Activated CD4-positive, alpha-beta T cell treated with anti-CD3 and anti-CD28 coated beads, Interleukin-2, amount 50 U/mL, for 1 hour (primary cell): ENCODE measurements around the gene TSR3.

Experiments used
- DNase-seq: peaks from one replicate; pipeline ENCODE4 v3.0.0-alpha.2; 2020

TSR3 gene

DNA sequence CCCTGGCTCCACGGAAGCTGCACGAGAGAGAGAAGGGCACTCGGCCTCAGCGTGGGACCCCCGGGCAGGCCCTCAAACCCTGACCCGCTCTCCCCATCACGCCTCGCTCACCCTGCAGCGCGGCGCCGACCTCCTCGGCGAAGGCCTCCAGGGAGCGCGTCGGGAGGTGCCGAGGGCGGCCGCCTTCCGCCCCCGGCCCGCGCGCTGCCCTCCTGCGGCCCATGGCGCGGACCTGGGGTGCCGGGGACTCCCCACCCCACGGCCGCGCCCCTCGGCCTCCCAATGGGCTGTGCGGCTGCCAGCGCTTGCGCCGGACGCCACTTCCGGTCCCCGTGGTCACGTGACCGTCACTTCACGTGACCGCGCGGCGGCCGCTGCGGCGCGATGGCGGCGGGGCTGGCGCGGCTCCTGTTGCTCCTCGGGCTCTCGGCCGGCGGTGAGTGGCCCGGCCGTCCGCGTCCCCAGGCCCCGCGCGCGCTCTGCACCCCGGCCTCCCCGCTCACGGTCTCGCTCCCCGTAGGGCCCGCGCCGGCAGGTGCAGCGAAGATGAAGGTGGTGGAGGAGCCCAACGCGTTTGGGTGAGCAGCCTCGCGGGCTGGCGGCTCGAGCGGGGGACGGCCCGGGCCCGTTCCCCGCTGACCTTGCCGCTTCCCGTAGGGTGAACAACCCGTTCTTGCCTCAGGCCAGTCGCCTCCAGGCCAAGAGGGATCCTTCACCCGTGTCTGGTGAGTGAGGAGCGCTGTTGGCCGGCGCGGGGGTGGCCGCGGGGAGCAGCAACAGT lies at the start of gene TSR3, which contains the start of gene GNPTG:
TSR3 (minus strand) TSS at position 297 of the 781 bp plus-strand sequence; CDS start at position 223, 74 bp downstream.
GNPTG (plus strand) TSS at position 350 of the 781 bp plus-strand sequence; CDS start at position 385, 35 bp downstream.
- peak; percentile 79 for DNase-seq

DNA sequence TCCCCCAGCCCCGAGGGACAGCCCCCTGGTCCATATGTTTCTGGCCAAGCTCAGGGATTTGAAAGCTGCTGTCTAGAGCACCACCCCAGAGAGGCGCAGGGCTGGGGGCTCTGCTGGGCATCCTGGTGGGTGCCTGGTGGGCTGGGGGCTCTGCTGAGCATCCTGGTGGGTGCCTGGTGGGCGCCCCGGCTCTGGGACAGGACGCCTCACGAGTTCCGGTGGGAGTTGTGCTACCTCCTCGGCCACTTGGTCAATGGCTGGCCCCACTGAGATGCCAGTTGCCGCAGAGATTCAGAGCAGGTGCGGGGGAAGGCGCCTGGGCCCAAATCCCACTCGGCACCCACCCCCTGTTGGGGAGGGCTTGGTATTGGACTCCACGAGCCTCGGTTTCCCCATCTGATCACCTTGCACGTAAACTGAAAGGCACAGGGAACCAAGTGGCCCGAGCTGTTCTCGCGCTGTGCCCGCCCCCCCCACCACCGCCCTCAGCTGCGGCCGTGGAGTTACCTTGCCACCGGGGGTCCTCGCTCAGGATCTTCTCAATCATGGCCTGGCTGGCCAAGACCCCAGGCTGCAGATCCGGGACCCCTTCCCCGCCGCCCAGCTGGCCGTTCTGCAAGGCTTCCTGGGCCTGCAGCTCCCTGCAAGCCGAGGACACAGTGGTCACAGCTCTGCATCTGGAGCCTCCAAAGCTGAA lies 49.5 kb upstream of the TSR3 start:
- no peak for DNase-seq

DNA sequence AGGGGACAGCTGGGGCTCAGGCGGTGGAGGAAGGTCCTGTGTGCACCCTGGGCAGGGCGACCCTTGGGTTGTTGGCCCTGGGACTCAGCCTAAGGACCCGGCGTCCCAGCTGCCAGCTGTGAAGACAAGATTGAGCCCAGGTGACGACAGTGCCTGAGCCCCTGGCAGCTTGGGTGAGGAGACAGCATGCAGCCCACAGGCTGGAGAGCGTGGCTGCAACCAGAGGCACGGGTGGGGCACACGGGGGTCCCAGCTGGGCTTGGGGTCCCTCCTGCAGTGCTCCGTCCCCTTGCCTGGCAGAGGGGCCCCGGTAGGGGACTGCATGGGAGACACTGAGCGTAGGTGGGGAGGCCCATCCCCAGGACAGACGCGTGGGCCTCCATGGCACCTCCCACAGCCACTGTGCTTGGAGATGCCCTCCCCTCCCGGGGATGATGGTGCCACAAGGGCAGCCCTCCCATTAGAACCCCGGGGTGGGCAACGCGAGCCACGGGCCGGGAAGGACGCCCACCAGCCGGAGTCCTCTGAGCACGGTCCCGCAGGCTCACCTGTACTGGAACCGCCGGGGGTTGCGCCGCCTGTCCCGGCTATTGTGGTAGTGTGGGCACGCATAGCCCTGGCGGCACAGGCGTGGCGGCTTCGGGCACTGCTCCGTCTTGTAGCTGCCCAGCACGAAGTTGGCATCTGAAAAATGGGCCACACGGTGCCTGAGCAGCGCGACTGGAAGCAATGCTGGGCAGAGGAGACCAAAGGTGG lies 47.3 kb upstream of the TSR3 start:
- DNase-seq, result no peak

- no peak for DNase-seq
Measured at GRCh38 chr16:1398351-1398750, 46.7 kb upstream of the TSR3 start.

DNA sequence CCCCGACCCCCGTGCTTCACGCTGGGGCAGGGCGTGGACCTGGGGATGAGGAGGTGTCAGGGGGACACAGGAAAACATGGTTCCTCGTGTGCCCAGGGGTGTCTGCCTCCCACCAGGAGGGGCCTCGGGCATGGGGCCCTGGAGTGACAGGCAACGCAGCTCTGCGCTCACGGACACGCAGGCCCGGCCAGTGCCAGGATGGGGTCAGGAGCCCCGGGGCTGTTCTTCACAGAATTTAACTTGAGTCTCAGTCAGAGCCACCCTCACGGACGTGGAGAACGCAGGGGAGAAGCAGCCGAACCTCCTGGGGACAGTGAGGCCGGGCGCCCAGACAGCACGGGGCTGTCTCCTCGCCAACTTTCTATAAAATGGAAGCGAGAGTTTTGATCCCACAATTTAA lies 46.1 kb upstream of the TSR3 start:
- no peak for DNase-seq

DNA sequence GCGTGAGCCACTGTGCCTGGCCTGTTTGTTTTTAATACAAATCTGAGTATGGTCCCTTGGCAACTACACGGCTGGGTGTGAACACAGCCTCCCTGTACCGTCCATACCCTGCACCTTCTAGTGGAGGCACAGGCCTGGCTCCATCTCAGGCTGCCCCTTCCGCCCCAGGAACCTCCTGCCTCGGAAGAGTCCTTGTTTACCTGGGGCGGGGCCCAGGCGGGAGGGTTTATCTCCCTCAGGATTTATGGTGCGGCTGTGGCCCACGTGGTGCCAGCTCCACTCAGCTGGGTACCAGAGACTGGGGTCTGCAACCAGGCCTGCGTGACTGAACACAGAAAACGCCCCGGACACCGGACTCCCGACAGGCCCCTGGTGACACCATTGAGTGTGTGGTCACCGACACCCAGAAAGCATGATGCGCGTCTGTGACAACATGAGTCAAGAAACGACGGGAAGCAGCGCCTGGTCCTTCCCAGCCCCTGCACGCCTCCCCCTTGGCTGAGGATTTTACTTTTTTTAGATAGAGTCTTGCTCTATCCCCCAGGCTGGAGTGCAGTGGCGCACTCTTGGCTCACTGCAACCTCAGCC lies 43.9 kb upstream of the TSR3 start:
- no peak for DNase-seq

- DNase-seq, result no peak
Measured at GRCh38 chr16:1394367-1394951, 42.8 kb upstream of the TSR3 start.

DNA sequence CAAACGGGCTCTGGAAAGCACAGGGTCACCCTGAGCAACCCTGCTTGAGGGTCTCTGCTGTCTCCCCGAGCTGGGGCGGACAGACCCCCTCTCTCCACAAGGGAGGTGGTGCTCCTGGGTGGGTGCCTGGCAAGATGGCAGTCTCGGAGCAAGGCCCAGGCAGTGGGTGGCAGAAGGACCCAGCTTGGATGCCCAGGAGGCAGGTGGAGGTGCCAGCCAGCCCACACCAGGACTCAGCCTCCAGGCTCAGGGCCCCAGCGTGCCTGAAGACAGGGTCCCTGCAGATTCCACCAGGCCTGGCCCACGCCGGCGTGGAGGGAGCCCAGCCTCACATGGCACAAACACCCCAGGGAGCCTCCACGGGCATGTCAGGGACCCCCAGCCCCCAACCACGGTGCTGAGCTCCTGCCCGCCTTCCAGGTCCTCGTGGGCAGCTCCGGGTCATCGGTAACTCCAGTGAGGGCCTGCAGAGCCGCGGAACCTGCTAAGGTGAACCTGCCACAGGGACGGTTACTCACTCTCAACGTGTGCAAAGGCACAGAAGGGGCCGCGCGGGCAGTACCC lies 42.0 kb upstream of the TSR3 start:
- DNase-seq, result no peak

DNA sequence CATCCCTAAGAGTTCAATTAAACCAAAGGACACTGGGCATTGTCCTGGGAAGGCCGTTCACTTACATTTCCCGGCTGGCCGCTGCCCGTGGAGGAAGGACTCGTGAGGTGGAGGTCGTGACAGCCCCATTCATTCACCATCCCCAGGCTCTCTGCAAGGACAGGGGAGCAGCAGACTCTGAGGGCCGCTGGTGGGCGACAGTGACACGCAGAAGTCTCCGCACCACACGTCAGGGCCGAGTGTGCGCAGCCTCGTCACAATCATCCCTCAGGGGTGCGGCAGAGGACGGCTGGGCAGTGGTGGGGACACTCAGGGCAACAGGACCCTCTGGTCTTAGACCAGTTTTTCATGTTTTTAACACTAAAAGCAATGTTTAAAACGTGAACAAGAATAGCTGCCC lies 41.1 kb upstream of the TSR3 start:
- no peak for DNase-seq

GRCh38 chr16:1390239-1390779 lies 38.6 kb upstream of the TSR3 start:
- no peak for DNase-seq

- no peak for DNase-seq
Measured at GRCh38 chr16:1389762-1390161, 38.1 kb upstream of the TSR3 start.

DNA sequence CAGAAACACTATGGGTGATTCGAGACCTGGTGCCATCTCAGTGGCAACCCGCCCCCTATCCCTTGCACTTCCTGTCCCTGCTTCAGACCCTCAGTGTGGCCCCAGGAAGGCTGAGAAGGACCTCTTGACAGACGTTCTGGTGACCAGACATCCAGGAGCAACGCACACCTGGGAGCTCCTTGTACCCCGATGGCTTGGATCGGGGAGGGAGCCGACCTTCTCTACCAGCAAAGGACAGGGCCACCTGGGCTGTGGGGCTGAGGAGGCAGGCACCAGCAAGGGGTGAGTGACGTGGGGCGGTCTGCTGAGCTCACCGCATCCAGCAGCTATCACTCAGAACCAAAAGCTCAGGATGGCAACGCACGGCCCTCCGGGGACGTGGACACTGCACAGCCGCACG lies 35.7 kb upstream of the TSR3 start:
- no peak for DNase-seq

DNA sequence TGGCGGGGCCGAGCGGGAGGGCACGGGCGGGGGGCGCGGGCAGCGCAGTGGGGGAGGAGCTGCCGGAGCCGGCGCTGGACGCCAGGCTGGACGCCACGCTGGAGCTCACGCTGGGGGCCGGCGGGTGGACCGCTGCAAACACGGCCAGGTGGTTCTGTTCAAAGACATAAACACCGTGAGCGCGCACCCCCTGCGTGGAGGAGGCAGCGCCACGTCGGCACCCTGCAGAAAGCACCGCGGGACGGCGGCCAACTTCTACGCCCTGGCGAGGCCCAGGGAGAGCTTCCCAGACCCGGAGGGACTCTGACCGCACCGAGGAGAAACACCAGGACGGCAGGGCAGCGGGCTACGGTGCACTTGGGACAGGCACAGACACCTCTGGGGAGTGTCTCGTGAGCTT lies 33.6 kb upstream of the TSR3 start:
- no peak for DNase-seq

GRCh38 chr16:1383556-1383955 lies 31.9 kb upstream of the TSR3 start:
- no peak for DNase-seq

DNA sequence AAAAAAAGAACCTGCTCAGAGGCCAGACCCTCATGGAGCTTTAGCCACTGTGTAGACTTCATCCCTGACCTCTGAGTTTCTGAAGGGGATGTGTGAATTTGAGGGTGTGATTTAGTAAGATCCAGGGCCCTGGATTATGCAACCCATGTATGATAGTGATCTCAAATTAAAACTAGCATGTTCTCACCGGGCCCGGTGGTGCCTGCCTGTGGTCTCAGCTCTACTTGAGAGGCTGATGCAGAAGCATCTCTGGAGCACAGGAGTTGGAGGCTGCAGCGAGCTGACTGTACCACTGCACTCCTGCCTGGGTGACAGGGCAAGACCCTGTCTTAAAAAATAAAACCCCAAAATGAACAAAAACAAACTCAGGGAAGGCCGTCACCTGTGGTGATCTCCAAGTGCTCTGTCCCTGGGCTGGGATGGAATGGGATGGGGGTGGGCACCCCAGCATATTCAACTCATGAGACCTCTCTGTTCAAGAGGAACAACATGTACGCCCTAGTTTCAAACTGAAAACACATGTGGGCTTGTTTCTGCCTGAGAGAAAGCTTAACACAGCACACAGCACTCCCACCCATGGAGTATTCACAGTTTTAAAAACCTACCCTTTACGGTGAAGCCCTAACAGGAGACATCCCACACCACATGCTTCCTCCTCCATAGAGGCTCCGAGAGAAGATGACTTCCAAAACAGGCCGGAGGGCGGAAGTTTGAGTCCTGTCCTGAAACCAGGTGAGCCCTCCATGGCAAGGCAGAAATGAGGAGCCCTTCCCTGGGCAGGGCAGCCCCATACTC lies 30.1 kb upstream of the TSR3 start:
- no peak for DNase-seq

- DNase-seq, result no peak
Measured at GRCh38 chr16:1380195-1380594, 28.5 kb upstream of the TSR3 start.

DNA sequence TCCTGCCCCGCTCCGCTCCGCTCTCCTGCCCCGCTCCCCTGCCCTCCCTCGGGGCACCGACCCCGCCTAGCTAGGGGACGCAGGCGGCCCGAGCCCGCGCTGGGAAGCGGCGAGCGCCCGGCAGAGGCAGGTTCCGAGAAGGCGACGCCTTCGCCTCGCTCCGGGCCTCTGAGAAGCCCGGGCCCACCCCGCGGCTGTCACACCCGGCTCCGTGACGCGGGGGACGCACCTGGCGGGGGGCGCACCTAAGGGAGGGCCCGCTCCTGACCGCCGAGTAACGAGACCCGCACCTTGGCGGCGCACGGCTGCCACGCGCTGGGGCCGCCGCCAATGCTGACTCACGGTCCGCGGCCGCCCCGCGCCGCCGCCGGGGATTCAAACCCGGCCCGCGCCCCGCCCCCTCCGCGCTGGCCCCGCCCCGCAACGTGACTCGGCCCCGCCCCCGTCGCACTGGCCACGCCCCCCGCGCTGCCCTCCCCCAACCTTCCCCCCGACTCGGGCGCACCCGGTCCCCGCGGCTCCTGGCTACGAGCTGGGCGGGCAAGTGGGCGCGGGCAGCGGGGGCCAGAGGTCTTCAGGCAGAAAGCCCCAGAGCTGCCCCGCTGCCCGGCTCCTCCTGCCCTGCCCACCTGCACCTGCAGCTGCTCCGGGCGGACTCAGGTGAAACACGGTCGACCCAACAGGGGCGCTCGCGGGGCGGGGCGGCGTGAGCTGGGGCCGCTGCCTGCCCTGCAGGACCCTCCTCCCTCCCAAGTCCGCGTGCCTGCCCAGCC lies 27.8 kb upstream of the TSR3 start:
- DNase-seq, result peak; percentile 62

DNA sequence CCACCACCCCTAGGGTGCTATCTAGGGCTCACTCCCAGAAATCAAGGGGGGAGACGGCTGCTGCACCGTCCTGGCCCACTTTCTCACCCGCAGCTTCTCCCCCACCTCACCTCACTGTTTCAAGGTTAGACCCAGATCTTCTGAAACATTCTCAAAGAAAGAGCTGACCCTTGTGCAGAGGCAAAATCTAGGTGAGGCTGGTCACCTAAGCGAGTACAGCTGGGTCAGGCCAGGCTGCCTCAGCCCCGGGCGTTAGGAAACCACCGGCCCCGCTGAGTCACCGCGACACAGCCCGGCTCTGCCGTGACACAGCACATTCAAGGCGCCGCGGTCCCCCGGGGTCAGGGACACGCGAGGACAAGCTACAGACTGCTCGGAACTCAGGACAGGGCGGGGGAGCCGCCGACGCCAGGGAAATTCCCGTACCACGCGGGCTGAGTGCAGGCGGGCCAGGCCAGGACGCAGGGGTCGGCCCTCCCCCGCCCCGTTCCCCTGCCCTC lies 27.2 kb upstream of the TSR3 start:
- DNase-seq, result peak; percentile 41

GRCh38 chr16:1378087-1378803 lies 26.6 kb upstream of the TSR3 start:
- no peak for DNase-seq
